ELF-1 (cell line): ENCODE measurements around the gene HOXA6.
A peak's percentile ranks its signal among the peaks of the same experiment; 100 is the strongest.

Experiments used
- DNase-seq: peaks from one replicate; pipeline ENCODE4 v3.0.0-alpha.2; 2016; ENCODE audit warnings: low read depth, low spot score

HOXA6 gene

GRCh38 chr7:27099453-27100370, 47.9 kb downstream of the HOXA6 start:
- no peak for DNase-seq

GRCh38 chr7:27098578-27099451, 48.8 kb downstream of the HOXA6 start:
- peak; percentile 61 for DNase-seq

- DNase-seq: peak; percentile 69
Observed at GRCh38 chr7:27097686-27098577, 49.6 kb downstream of the HOXA6 start.

- DNase-seq: peak; percentile 69
Observed at GRCh38 chr7:27096768-27097514, 50.6 kb downstream of the HOXA6 start.

GRCh38 chr7:27095897-27096767, 51.4 kb downstream of the HOXA6 start, which contains the start of gene HOXA1:
Gene HOXA1, minus strand, starts transcription at chr7:27096000. Its CDS starts 88 bp downstream, at chr7:27095912.
- DNase-seq: peak; percentile 96
